Measurements from ENCODE around the gene ENAH.
A peak's percentile ranks its signal among the peaks of the same experiment; 100 is the strongest.

Gene ENAH

DNA sequence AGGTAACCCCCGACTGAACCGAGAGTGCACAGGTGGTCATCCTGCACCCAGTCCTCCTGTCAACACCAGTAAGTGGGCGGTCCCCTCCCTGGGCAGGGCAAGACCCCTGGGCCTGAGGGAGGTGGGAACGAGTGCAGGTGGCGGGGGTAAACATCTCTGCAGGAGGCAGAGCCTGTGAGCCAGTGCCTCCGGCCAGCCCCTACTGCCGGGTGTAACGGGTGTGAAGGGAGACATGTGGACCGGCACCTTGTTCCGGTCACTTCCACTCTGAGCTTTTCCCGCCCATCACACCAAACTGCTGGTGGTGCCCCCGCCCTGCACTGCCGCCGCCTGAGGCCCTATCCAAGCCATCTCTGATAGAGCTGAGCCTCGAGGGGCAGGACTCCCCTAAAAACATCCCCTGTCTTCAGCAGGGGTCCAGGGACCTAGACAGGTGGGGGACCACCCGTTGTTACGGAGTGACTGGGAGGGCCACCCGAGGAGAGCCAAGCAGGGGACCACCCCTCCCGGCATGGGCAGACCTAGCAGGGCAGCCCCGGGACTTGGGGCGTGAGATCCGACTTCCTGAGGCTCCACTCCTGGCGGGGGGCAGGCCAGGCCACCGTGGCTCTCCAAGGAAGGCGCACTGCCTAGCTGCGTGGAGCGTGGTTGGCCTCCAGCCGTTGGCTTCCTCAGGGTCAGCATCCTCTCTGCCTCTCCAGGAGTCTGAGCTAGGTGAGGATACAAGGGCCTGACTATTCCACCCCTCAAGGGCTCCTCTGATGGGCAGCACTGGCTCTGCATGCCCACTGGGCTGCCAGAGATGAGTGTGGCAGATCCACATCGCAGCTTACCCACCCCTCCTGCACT, 181.2 kb downstream of the ENAH start:
- H3K36me3 Mint-ChIP-seq (ENCODE audit: low read depth), result no peaks in the 10 kb centered on the region

GRCh38 chr1:225471109-225471452, 181.8 kb downstream of the ENAH start:
- H3K4me3 Mint-ChIP-seq, result no peak overlapping the region
- peaks cover 18% of the 10 kb centered on the region for H3K27me3 Mint-ChIP-seq (ENCODE audit: low read depth)
- TF ChIP-seq CTCF (IDR thresholded peaks at IDR 0.05; ENCODE audit: unreplicated experiment in 3 of 3), result no peak
- no peaks in the 10 kb centered on the region for H3K9me3 Mint-ChIP-seq
- H3K27ac Mint-ChIP-seq, result peak overlapping the region in 1 of 3 experiments; percentile 66
- H3K4me1 Mint-ChIP-seq, result peaks cover 36% of the 10 kb centered on the region
- no peaks in the 10 kb centered on the region for H3K36me3 Mint-ChIP-seq (ENCODE audit: low read depth)

More for the DNA sequence above, 181.2 kb downstream of the ENAH start:
- H3K9me3 Mint-ChIP-seq, result no peaks in the 10 kb centered on the region
- peaks cover 36% of the 10 kb centered on the region for H3K4me1 Mint-ChIP-seq
- no peak for TF ChIP-seq CTCF (IDR thresholded peaks at IDR 0.05; ENCODE audit: unreplicated experiment in 3 of 3)
- no peak overlapping the region for H3K27ac Mint-ChIP-seq
- peaks cover 22% of the 10 kb centered on the region for H3K27me3 Mint-ChIP-seq (ENCODE audit: low read depth)
- no peak overlapping the region for H3K4me3 Mint-ChIP-seq

- TF ChIP-seq CTCF (IDR thresholded peaks at IDR 0.05; ENCODE audit: unreplicated experiment in 3 of 3), result no peak
- no peaks in the 10 kb centered on the region for H3K36me3 Mint-ChIP-seq (ENCODE audit: low read depth)
- peaks cover 38% of the 10 kb centered on the region for H3K4me1 Mint-ChIP-seq
- H3K27me3 Mint-ChIP-seq (ENCODE audit: low read depth), result peaks cover 18% of the 10 kb centered on the region
- H3K9me3 Mint-ChIP-seq, result no peaks in the 10 kb centered on the region
- H3K27ac Mint-ChIP-seq, result peak overlapping the region in 1 of 3 experiments; percentile 66
- H3K4me3 Mint-ChIP-seq, result no peak overlapping the region
Measured at GRCh38 chr1:225470211-225471108, 182.5 kb downstream of the ENAH start.

- peak overlapping the region in 2 of 3 experiments; percentile 19 to 44 for H3K27ac Mint-ChIP-seq
- no peak for TF ChIP-seq CTCF (IDR thresholded peaks at IDR 0.05; ENCODE audit: unreplicated experiment in 3 of 3)
- peaks cover 18% of the 10 kb centered on the region for H3K27me3 Mint-ChIP-seq (ENCODE audit: low read depth)
- H3K36me3 Mint-ChIP-seq (ENCODE audit: low read depth), result no peaks in the 10 kb centered on the region
- H3K9me3 Mint-ChIP-seq, result no peaks in the 10 kb centered on the region
- H3K4me3 Mint-ChIP-seq, result no peak overlapping the region
- peaks cover 41% of the 10 kb centered on the region for H3K4me1 Mint-ChIP-seq
Measured at GRCh38 chr1:225469051-225469450, 183.9 kb downstream of the ENAH start.

- H3K4me3 Mint-ChIP-seq, result no peak overlapping the region
- no peak for TF ChIP-seq CTCF (IDR thresholded peaks at IDR 0.05; ENCODE audit: unreplicated experiment in 3 of 3)
- peaks cover 16% of the 10 kb centered on the region for H3K27me3 Mint-ChIP-seq (ENCODE audit: low read depth)
- H3K27ac Mint-ChIP-seq, result peak overlapping the region in 2 of 3 experiments; percentile 44
- peaks cover 41% of the 10 kb centered on the region for H3K4me1 Mint-ChIP-seq
- H3K9me3 Mint-ChIP-seq, result no peaks in the 10 kb centered on the region
- no peaks in the 10 kb centered on the region for H3K36me3 Mint-ChIP-seq (ENCODE audit: low read depth)
Measured at GRCh38 chr1:225468270-225469020, 184.5 kb downstream of the ENAH start.
